ENCODE data around the gene WNT7B.

WNT7B gene

DNA sequence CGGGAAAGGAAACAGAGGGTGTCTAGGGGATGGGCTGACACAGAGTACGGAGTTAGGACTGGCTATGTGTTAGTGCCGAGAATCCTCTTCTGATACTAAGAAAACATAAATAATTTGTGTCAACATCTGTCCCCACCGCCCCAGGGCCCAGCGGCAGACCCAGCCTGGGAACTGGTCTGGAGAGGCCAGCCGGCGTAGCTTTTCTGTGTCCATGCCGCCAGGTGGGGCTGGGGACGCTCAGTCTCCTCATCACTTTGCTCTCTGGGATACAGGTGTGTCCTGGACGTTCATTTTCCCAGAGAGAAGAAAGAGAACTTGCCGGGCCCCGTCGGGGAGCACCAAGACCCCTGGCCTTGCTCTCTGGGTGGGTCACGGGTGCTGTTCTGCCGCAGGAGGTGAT lies 54.7 kb downstream of the WNT7B start:
- no peak for DNase-seq (ENCODE audit: low spot score)
- TF ChIP-seq, protein P1, sequence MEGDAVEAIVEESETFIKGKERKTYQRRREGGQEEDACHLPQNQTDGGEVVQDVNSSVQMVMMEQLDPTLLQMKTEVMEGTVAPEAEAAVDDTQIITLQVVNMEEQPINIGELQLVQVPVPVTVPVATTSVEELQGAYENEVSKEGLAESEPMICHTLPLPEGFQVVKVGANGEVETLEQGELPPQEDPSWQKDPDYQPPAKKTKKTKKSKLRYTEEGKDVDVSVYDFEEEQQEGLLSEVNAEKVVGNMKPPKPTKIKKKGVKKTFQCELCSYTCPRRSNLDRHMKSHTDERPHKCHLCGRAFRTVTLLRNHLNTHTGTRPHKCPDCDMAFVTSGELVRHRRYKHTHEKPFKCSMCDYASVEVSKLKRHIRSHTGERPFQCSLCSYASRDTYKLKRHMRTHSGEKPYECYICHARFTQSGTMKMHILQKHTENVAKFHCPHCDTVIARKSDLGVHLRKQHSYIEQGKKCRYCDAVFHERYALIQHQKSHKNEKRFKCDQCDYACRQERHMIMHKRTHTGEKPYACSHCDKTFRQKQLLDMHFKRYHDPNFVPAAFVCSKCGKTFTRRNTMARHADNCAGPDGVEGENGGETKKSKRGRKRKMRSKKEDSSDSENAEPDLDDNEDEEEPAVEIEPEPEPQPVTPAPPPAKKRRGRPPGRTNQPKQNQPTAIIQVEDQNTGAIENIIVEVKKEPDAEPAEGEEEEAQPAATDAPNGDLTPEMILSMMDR (IDR thresholded peaks at IDR 0.05; ENCODE audit: extremely low read depth, missing control alignments): no peak

- TF ChIP-seq, protein P1 (IDR thresholded peaks at IDR 0.05; ENCODE audit: extremely low read depth, missing control alignments): no peak
- no peak for DNase-seq (ENCODE audit: low spot score)
Measured at GRCh38 chr22:45919504-45920286, 57.3 kb downstream of the WNT7B start.

DNA sequence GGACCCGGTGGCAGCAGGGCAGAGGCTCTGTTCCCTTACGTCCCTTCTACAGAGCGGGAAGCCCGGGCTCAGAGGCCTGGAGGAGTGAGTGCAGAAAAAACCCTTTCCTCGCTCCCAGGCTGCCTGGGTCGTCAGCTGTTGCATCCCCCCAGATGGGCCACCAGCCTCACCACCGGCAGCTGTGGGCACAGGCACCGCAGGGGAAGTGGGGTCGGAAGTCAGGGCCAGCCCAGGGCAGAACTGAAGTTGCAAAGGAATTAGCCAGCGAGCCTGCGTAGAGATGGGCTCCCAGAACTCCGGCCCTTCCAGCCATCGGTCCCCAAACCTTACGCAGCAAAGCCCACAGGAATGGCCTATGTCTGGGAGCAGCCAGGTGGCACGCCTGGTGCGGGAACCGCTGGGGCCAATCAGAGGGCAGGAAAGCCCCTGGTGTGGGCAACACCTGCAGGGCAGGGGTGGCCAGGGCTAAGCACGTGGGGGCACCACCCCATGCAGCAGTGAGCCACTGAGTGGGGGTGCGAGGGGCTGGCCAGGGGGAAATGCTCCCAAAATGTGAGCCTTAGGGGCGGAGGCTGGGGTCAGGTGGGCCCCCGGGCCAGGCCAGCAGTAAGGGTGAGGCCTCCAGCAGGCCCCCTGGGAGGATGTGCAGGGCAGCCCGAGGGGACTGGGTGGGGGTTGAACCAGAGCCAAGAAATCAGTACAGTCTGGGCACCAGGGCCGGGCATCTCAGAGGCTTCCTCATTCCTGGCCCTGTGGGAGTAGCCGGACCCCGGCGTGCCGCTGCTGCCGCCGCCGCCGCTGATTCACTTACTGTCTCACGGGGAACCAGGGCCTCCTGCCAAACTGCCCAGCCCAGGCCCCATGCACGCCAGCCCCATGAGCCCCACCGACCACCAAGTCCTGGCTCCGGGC lies 58.2 kb downstream of the WNT7B start:
- DNase-seq (ENCODE audit: low spot score): no peak
- TF ChIP-seq, protein P1 (IDR thresholded peaks at IDR 0.05; ENCODE audit: extremely low read depth, missing control alignments): no peak

GRCh38 chr22:45917700-45918458 lies 59.1 kb downstream of the WNT7B start:
- no peak for DNase-seq (ENCODE audit: low spot score)
- TF ChIP-seq, protein P1 (IDR thresholded peaks at IDR 0.05; ENCODE audit: extremely low read depth, missing control alignments): no peak

GRCh38 chr22:45917146-45917545 lies 59.8 kb downstream of the WNT7B start:
- DNase-seq (ENCODE audit: low spot score): no peak
- TF ChIP-seq, protein P1 (IDR thresholded peaks at IDR 0.05; ENCODE audit: extremely low read depth, missing control alignments): no peak

DNA sequence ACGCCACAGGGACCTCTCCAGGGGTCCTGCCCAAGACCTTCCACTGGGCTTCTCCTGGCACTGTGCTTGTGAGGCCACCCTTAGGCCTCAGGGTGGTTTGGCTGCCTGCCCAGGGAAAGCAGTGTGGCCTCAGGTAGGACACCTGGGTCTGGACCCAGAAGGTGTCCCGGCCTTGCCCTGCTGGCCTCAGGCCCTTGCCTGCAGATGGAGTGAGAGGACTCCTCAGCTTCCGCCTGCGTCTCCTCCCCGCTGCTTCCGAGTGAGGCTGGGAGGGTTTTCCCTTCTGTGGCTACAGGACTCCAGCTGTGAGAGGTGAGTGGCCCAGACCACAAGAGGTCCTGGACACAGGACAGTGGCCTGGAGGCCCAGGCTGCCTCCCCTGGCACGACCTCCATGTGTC lies 60.4 kb downstream of the WNT7B start:
- no peak for DNase-seq (ENCODE audit: low spot score)
- TF ChIP-seq, protein P1 (IDR thresholded peaks at IDR 0.05; ENCODE audit: extremely low read depth, missing control alignments): no peak

Measured in GM20000 (cell line).